Bronchial epithelial cell (primary cell): ENCODE data around the gene SLU7. TPM values are rescaled to one million over a fixed set of nuclear protein-coding genes. Genes with fewer than 3 reads are reported as not detected.

Experiments used
- DNase-seq: peaks from one replicate; pipeline ENCODE4 v3.0.0-alpha.2; 2010; ENCODE audit warnings: low read depth
- FAIRE-seq: peaks from 2 replicates; lab custom pipeline; 2011; peaks lifted over from hg19 to GRCh38; lab: Jason Lieb, UNC
- H3K27me3 ChIP-seq: 2 replicates; pipeline ENCODE4 v1.5.1; 2011; ENCODE audit warnings: low read length; ENCODE audit not compliant: control insufficient read depth, insufficient read depth
- H3K36me3 ChIP-seq: 2 replicates; pipeline ENCODE4 v1.5.1; 2011; ENCODE audit warnings: low read length; ENCODE audit not compliant: control insufficient read depth, insufficient read depth
- H3K4me3 ChIP-seq: 2 replicates; pipeline ENCODE4 v1.5.1; 2011; ENCODE audit warnings: mild to moderate bottlenecking, low read depth, low read length, control low read depth
- total RNA-seq: library from RNA; depleted of rRNA; stranded (reverse); fragments of >200 nt; gene quantifications from 2 replicates; pipeline ENCODE4 v1.2.1, GENCODE V29; 2014
- TF ChIP-seq, protein P1 (sequence below): IDR thresholded peaks from 2 replicates; pipeline ENCODE4 v1.5.1; 2011; ENCODE audit warnings: mild to moderate bottlenecking, moderate library complexity, low read length, control low read depth, inconsistent platforms; ENCODE audit not compliant: insufficient read depth, severe bottlenecking

Gene SLU7
- total RNA-seq, 1 donor from 2014 or later, result 51.3 TPM

- TF ChIP-seq, protein P1, sequence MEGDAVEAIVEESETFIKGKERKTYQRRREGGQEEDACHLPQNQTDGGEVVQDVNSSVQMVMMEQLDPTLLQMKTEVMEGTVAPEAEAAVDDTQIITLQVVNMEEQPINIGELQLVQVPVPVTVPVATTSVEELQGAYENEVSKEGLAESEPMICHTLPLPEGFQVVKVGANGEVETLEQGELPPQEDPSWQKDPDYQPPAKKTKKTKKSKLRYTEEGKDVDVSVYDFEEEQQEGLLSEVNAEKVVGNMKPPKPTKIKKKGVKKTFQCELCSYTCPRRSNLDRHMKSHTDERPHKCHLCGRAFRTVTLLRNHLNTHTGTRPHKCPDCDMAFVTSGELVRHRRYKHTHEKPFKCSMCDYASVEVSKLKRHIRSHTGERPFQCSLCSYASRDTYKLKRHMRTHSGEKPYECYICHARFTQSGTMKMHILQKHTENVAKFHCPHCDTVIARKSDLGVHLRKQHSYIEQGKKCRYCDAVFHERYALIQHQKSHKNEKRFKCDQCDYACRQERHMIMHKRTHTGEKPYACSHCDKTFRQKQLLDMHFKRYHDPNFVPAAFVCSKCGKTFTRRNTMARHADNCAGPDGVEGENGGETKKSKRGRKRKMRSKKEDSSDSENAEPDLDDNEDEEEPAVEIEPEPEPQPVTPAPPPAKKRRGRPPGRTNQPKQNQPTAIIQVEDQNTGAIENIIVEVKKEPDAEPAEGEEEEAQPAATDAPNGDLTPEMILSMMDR, result no peak
- Histone ChIP-seq H3K4me3 (no peak overlapping the region), H3K27me3 (peaks cover 2% of the 10 kb centered on the region), H3K36me3 (no peaks in the 10 kb centered on the region)
- no peak for FAIRE-seq
- no peak for DNase-seq
Observed at GRCh38 chr5:160384681-160385080, 34.2 kb downstream of the SLU7 start.

GRCh38 chr5:160382346-160382745 lies 36.5 kb downstream of the SLU7 start:
- Histone ChIP-seq H3K27me3 (peaks cover 2% of the 10 kb centered on the region), H3K4me3 (no peak overlapping the region), H3K36me3 (no peaks in the 10 kb centered on the region)
- DNase-seq (no peak), FAIRE-seq (no peak)
- TF ChIP-seq, protein P1, result no peak

DNA sequence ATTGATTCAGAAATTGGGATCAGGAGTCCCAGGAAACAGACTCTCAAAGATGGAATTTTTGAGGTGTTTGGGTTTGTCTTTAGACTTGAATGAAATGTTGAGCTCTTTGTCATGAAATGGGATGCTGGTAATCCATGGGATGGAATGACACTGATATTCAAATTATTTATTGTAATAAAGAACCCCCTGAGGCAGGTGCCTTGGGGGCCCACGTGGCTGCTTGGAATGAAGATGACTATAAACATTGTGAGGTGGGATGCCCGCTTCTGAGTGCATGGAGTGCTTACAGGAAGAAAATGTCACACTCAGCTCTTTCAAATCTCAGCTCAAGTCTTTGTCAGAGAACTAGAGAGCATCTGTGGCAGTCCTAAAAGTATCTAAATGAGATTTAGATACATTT lies 38.8 kb downstream of the SLU7 start:
- no peaks in the 10 kb centered on the region for H3K36me3 ChIP-seq
- FAIRE-seq (no peak), DNase-seq (no peak)
- no peak overlapping the region for H3K4me3 ChIP-seq
- peaks cover 2% of the 10 kb centered on the region for H3K27me3 ChIP-seq
- TF ChIP-seq, protein P1, result no peak

- DNase-seq (no peak), FAIRE-seq (no peak)
- peaks cover 2% of the 10 kb centered on the region for H3K27me3 ChIP-seq
- no peak overlapping the region for H3K4me3 ChIP-seq
- no peaks in the 10 kb centered on the region for H3K36me3 ChIP-seq
- TF ChIP-seq, protein P1, result no peak
Observed at GRCh38 chr5:160379511-160379910, 39.4 kb downstream of the SLU7 start.

- Histone ChIP-seq H3K27me3 (peaks cover 2% of the 10 kb centered on the region), H3K36me3 (no peaks in the 10 kb centered on the region), H3K4me3 (no peak overlapping the region)
- DNase-seq (no peak), FAIRE-seq (no peak)
- TF ChIP-seq, protein P1, result no peak
Observed at GRCh38 chr5:160378330-160378729, 40.6 kb downstream of the SLU7 start.

DNA sequence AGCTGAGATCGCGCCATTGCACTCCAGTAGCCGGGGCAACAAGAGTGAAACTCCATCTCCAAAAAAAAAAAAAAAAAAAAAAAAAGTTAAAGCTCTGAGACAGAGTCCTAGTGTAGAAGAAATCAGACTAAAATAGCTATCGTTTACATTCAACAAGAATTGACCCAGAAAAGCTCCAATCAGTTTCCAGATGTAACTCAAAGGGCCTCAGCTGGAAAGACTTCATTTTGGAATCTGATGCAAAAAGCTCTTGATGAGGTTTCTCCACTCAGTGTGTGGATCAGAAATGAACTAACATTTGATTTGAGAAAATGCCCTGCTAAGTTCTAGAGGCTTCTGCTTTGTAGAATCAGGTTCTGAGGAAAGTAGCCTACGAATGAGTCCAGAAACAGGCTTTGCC lies 41.2 kb downstream of the SLU7 start:
- H3K4me3 ChIP-seq, result no peak overlapping the region
- H3K27me3 ChIP-seq, result peaks cover 2% of the 10 kb centered on the region
- no peak for DNase-seq
- FAIRE-seq, result no peak
- no peaks in the 10 kb centered on the region for H3K36me3 ChIP-seq
- TF ChIP-seq, protein P1, result no peak
